Measurements from ENCODE around the gene NUBP2. TPM values are rescaled to one million over a fixed set of nuclear protein-coding genes. Genes with fewer than 3 reads are reported as not detected.

The NUBP2 gene
- total RNA-seq, 4 donors from 2014 or later, result 64.4 to 92.2 (median 80.6) TPM

DNA sequence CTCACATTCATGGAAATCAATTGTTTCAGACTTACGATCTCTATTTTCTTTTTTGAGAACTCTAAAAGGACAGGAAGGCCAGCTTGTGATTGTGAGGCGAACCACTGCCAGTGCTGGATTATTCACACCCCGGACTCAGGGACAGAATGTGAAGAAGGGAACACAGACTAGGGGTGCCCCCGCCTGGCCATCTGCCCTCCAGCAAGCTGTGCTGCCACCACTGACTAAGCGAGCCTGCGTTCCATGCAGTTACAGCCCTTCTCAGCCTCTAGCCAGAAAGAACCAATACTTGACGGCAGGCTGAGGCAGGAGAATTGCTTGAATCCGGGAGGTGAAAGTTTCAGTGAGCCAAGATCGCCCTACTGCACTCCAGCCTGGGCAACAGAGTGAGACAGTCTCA lies 41.1 kb downstream of the NUBP2 start:
- TF ChIP-seq, protein P1, sequence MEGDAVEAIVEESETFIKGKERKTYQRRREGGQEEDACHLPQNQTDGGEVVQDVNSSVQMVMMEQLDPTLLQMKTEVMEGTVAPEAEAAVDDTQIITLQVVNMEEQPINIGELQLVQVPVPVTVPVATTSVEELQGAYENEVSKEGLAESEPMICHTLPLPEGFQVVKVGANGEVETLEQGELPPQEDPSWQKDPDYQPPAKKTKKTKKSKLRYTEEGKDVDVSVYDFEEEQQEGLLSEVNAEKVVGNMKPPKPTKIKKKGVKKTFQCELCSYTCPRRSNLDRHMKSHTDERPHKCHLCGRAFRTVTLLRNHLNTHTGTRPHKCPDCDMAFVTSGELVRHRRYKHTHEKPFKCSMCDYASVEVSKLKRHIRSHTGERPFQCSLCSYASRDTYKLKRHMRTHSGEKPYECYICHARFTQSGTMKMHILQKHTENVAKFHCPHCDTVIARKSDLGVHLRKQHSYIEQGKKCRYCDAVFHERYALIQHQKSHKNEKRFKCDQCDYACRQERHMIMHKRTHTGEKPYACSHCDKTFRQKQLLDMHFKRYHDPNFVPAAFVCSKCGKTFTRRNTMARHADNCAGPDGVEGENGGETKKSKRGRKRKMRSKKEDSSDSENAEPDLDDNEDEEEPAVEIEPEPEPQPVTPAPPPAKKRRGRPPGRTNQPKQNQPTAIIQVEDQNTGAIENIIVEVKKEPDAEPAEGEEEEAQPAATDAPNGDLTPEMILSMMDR (IDR thresholded peaks at IDR 0.05), result no peak
- TF ChIP-seq POLR2A (IDR thresholded peaks at IDR 0.05) (no peak), EP300 (IDR thresholded peaks at IDR 0.05) (no peak), POLR2AphosphoS5 (IDR thresholded peaks at IDR 0.05) (no peak)
- no peak for ATAC-seq
- Histone ChIP-seq H3K4me1 (peaks cover 0 to 57% (median 18%) of the 10 kb centered on the region in 3 donors), H3K4me3 (no peak overlapping the region), H3K27ac (no peak overlapping the region), H3K9me3 (no peaks in the 10 kb centered on the region), H3K27me3 (no peaks in the 10 kb centered on the region), H3K36me3 (peaks cover 0 to 42% of the 10 kb centered on the region in 2 donors)
- 51 to 57% methylated on average over 5 to 6 of the region's 9 CpGs for WGBS, 2 donors (ENCODE audit: low coverage in 1 of 2)

DNA sequence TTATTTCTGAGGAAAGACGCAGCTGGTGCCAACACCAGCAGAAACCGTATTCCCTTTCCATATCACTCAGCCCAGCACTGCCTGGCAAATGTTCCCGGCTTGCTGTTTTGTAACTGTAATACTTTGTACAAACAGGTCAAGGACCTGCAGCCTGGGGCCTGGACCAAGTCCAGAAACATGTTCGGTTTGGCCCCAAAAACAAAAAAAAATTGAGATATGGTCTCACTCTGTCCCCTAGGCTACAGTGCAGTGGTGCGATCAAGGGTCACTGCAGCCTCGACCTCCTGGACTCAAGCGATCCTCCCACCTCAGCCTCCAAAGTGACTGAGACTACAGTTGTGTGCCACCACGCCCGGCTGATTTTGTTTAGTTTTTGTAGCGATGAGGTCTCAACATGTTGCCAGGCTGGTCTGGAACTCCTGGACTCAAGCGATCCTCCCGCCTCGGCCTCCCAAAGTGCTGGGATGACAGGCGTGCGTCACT lies 42.7 kb downstream of the NUBP2 start:
- TF ChIP-seq EP300 (IDR thresholded peaks at IDR 0.05) (no peak), POLR2A (IDR thresholded peaks at IDR 0.05) (no peak), POLR2AphosphoS5 (IDR thresholded peaks at IDR 0.05) (no peak)
- TF ChIP-seq, protein P1 (IDR thresholded peaks at IDR 0.05), result no peak
- Histone ChIP-seq H3K27ac (peak overlapping the region in 3 of 4 donors; percentile 91 to 96 (median 92)), H3K36me3 (peaks cover 0 to 31% of the 10 kb centered on the region in 2 donors), H3K4me3 (peak overlapping the region; percentile 57 to 79), H3K27me3 (no peaks in the 10 kb centered on the region), H3K9me3 (no peaks in the 10 kb centered on the region), H3K4me1 (peaks cover 0 to 73% (median 23%) of the 10 kb centered on the region in 3 donors)
- ATAC-seq, result no peak
- 50 to 67% methylated on average over 5 to 7 of the region's 15 CpGs for WGBS, 2 donors (ENCODE audit: low coverage in 1 of 2)

DNA sequence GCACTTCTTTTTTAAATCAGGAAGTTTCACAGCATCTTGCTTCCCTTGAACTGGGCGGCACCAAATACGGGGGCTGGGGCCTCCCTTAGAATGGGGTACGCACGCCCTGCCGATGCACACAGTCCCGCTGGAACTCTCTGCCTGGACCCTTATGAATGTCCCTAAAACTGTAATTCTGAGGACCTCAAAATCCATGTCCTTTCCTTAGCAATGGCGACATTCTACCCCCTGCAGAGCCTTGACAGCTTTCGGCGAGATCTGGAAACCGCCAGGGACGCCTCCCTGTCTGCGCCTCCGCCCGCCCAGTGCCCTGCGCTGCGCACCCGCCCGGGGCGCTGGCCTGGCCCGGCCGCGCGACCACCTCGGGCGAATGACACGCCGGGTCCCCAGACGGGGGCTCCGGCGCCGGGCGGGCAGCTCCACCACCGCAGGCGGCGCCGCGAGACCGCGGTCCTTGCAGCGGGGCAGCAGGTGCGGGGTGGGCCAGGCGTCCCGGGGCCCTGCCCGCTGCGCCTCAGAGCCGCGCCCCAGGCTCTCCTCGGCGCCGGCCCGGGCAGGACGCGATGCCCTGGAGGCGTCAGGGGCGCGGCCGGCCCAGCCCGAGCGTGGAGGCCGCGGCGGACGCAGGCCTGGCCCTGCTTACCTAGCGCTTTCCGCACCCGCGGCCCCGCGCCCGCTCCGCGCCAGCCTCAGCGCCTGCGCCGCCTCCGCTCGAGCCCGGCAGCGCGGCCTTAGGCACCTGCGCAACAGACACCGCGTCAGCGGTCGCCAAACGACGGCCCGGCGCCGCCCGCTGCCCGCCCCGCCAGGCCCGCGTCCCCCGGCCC lies 43.3 kb downstream of the NUBP2 start:
- WGBS, 2 donors (ENCODE audit: low coverage in 1 of 2), result 15% methylated on average over 6 of the region's 96 CpGs; no CpG with 5 or more reads in 1 of the 2 donors
- H3K36me3 ChIP-seq, result peaks cover 0 to 29% of the 10 kb centered on the region in 2 donors
- H3K4me3 ChIP-seq, result peak overlapping the region; percentile 57 to 79
- H3K27me3 ChIP-seq, result no peaks in the 10 kb centered on the region
- peak overlapping the region; percentile 7 to 96 (median 92) for H3K27ac ChIP-seq
- peak; percentile 77 for ATAC-seq
- H3K9me3 ChIP-seq, result no peaks in the 10 kb centered on the region
- H3K4me1 ChIP-seq, result peaks cover 0 to 77% (median 23%) of the 10 kb centered on the region in 3 donors
- no peak for TF ChIP-seq POLR2AphosphoS5 (IDR thresholded peaks at IDR 0.05)
- TF ChIP-seq, protein P1 (IDR thresholded peaks at IDR 0.05), result peak in 2 of 4 experiments; percentile 28 to 36

DNA sequence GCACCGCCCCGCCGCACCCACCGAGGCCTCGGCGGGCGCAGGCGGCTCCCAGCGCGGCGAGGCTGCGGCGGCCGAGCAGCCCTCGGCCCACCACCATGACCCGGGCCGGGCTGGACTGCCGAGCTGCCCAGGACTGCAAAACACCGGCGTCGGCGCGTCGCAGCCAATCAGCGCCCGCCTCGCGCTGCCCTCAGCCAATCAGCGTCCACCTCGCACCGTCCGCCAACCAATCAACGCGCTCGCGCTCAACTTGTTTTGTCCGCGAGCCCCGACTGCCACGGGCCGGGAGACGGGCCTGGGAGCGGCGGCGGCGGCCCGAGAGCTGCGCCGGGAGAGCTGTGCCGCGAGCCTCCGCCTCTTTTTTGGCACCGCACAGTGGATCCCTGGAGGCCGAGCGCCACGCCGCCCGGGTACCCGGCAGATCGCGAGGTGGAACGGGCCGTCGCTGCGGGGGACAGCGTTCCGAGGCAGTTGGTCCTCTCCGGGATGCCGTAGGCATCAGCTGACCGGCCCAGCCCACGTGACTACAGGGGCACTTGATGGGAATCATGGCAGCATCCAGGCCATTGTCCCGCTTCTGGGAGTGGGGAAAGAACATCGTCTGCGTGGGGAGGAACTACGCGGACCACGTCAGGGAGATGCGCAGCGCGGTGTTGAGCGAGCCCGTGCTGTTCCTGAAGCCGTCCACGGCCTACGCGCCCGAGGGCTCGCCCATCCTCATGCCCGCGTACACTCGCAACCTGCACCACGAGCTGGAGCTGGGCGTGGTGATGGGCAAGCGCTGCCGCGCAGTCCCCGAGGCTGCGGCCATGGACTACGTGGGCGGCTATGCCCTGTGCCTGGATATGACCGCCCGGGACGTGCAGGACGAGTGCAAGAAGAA lies 44.2 kb downstream of the NUBP2 start, which contains the start of the genes FAHD1 and HAGH:
Gene FAHD1 (plus strand): TSS at position 516 of the 883 bp plus-strand sequence. CDS start 33 bp downstream, at position 549.
Gene HAGH (minus strand): TSS at position 135 of the 883 bp plus-strand sequence. CDS start 38 bp downstream, at position 97.
- Histone ChIP-seq H3K27me3 (no peaks in the 10 kb centered on the region), H3K36me3 (peaks cover 0 to 28% of the 10 kb centered on the region in 2 donors), H3K4me3 (peak within 1 kb of the TSS; percentile 57 to 79), H3K9me3 (no peaks in the 10 kb centered on the region), H3K27ac (peak within 1 kb of the TSS; percentile 43 to 96 (median 92)), H3K4me1 (peaks cover 0 to 76% (median 23%) of the 10 kb centered on the region in 3 donors)
- TF ChIP-seq POLR2AphosphoS5 (IDR thresholded peaks at IDR 0.05), result peak; percentile 81
- peak; percentile 31 to 43 for TF ChIP-seq POLR2A (IDR thresholded peaks at IDR 0.05)
- TF ChIP-seq, protein P1 (IDR thresholded peaks at IDR 0.05), result peak in 1 of 4 experiments; percentile 10
- TF ChIP-seq EP300 (IDR thresholded peaks at IDR 0.05), result no peak
- peak; percentile 96 for ATAC-seq
- WGBS, 2 donors (ENCODE audit: low coverage in 1 of 2), result no CpG with 5 or more reads among the region's 104 CpGs

Measured in gastroesophageal sphincter (tissue), 4 donors.